ENCODE data around the gene ZSCAN9. TPM values are rescaled to one million over a fixed set of nuclear protein-coding genes. Genes with fewer than 3 reads are reported as not detected.
A peak's percentile ranks its signal among the peaks of the same experiment; 100 is the strongest.

The ZSCAN9 gene
- total and polyA plus RNA-seq, 9 of the 15 experiments (the other 6 are each of a cell fraction or from before 2014, with no cell fraction given): 18.8 to 48.9 (median 28.7) TPM

DNA sequence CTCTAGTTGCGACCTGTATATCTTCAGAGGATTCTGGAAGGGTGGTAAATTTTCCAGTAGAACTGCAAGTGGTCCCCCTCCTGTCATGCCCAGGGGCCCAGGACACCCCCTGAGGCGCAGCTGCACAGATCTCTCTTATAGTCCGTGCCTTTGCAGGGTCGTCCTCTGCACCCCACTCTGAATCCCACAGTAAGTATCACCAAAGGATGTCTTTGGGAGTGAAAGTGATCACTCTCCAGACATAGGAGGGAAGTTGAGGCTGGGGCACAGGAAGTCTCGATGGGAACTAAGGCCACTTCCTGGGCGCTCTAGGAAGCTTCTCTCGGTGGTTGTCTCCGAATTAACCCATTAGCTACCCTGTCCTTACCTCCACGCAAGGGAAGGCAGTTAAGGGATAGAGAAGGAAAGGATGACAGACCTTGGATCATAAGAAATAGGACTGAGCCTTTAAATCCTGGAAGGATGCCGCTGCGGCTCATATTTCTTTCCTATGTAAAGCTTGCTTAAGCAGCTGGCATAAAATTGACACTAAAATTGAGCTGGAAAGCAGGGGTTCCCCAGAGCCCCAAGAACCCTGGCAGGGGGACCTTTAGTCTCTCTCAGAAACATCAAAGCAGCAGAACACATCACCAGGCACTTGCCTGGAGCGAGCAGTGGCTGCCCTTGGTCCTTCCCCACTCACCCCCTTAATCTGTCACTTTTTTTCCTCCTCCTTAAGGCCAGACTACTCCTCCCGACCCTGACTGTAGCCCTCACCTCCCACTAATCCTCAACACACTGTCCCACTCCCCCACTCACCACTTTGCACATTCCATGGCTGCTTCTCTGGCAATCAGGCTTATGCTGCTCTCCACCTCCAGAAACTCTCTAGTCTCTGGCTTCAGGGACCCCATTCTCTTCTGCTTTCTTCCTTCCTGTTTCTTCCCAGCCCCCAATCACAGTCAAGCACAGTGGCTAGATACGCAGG is 27.2 kb downstream of the ZSCAN9 start, which contains the start of gene ZKSCAN4 (continued):
- TF ChIP-seq ZNF444 (CRISPR knock-in tag; IDR thresholded peaks at IDR 0.05) (0 out of 2 replicates have a peak, but pooled peaks have one; percentile 25), ZNF134 (CRISPR knock-in tag; conservative IDR thresholded peaks at IDR 0.05) (no peak), NR2F6 (CRISPR knock-in tag; IDR thresholded peaks at IDR 0.05) (peak; percentile 80; the same call in 1 of the 2 replicates), PTTG1 (tag; IDR thresholded peaks at IDR 0.05; ENCODE audit: low read depth) (no peak), BRD4 (IDR thresholded peaks at IDR 0.05) (peak; percentile 57; the same call in 1 of the 2 replicates), MTA2 (IDR thresholded peaks at IDR 0.05; ENCODE audit: low read depth) (peak; percentile 13; the same call in 1 of the 2 replicates), SIX5 (IDR thresholded peaks at IDR 0.05; ENCODE audit: borderline replicate concordance in 1 of 2, insufficient read depth in 1 of 2, low read depth in 1 of 2, low read length in 2 of 2) (peak; percentile 30 to 50; a peak in 2 of 4 replicates), NBN (IDR thresholded peaks at IDR 0.05; ENCODE audit: low read depth) (peak; percentile 66; the same call in 1 of the 2 replicates), C11orf30 (IDR thresholded peaks at IDR 0.05; ENCODE audit: low read depth) (peak; percentile 94), NR4A1 (CRISPR knock-in tag; IDR thresholded peaks at IDR 0.05) (no peak), NR4A1 (tag; IDR thresholded peaks at IDR 0.05) (0 out of 2 replicates have a peak, but pooled peaks have one; percentile 26), PYGO2 (tag; IDR thresholded peaks at IDR 0.05) (peak; percentile 36; the same call in 1 of the 2 replicates), SMAD3 (CRISPR knock-in tag; conservative IDR thresholded peaks at IDR 0.05) (peak; percentile 60; the same call in 1 of the 2 replicates), SMARCA5 (IDR thresholded peaks at IDR 0.05) (peak; percentile 47; the same call in 1 of the 2 replicates), ZKSCAN1 (IDR thresholded peaks at IDR 0.05; ENCODE audit: low read depth, low read length) (no peak), HIVEP1 (CRISPR knock-in tag; IDR thresholded peaks at IDR 0.05) (0 out of 2 replicates have a peak, but pooled peaks have one; percentile 60), ARID1B (IDR thresholded peaks at IDR 0.05) (0 out of 2 replicates have a peak, but pooled peaks have one; percentile 7), PTBP1 (IDR thresholded peaks at IDR 0.05; ENCODE audit: low read depth, low read length) (no peak), CBX3 (IDR thresholded peaks at IDR 0.05; ENCODE audit: borderline replicate concordance in 1 of 2, low read length in 2 of 2) (peak in 1 of 2 experiments; percentile 89; a peak in 2 of 3 replicates), NR3C1 (CRISPR knock-in tag; IDR thresholded peaks at IDR 0.05) (no peak), ZNF282 (CRISPR knock-in tag; IDR thresholded peaks at IDR 0.05) (no peak), POLR2B (IDR thresholded peaks at IDR 0.05; ENCODE audit: low read depth, partially characterized antibody) (peak; percentile 57), SP1 (CRISPR knock-in tag; IDR thresholded peaks at IDR 0.05) (peak; percentile 56; the same call in 1 of the 2 replicates), RBM22 (IDR thresholded peaks at IDR 0.05; ENCODE audit: low read depth, low read length, poor library complexity, severe bottlenecking) (no peak), TBL1XR1 (IDR thresholded peaks at IDR 0.05; ENCODE audit: low read length in 2 of 2) (peak in 1 of 2 experiments; percentile 52; a peak in 2 of 4 replicates), TRIM28 (IDR thresholded peaks at IDR 0.05) (peak; percentile 42; the same call in 1 of the 2 replicates), CXXC5 (CRISPR knock-in tag; IDR thresholded peaks at IDR 0.05) (peak; percentile 53; the same call in 1 of the 2 replicates), BDP1 (IDR thresholded peaks at IDR 0.05; ENCODE audit: insufficient read depth, insufficient read length) (no peak), HCFC1 (IDR thresholded peaks at IDR 0.05; ENCODE audit: low read depth, low read length) (peak; percentile 84), LARP7 (IDR thresholded peaks at IDR 0.05) (peak; percentile 96)
- TF ChIP-seq, protein P1, sequence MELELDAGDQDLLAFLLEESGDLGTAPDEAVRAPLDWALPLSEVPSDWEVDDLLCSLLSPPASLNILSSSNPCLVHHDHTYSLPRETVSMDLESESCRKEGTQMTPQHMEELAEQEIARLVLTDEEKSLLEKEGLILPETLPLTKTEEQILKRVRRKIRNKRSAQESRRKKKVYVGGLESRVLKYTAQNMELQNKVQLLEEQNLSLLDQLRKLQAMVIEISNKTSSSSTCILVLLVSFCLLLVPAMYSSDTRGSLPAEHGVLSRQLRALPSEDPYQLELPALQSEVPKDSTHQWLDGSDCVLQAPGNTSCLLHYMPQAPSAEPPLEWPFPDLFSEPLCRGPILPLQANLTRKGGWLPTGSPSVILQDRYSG (tag; conservative IDR thresholded peaks at IDR 0.05; ENCODE audit: low read depth): no peak

All from K562 (cell line).